IPS-15b (cell line): Measurements from ENCODE around the gene NRTN.
"Not testable (repeated sequence)": the region's sequence is repeated elsewhere in the genome, so short reads cannot be mapped to it uniquely, and the experiment has no call there.

Experiments
- H3K27me3 ChIP-seq: one replicate; pipeline ENCODE4 v1.6.1; 2013; ENCODE audit warnings: low read length; ENCODE audit not compliant: control insufficient read depth, insufficient read depth
- H3K36me3 ChIP-seq: one replicate; pipeline ENCODE4 v1.6.1; 2013; ENCODE audit warnings: low read length; ENCODE audit not compliant: control insufficient read depth, insufficient read depth
- H3K4me1 ChIP-seq: one replicate; pipeline ENCODE4 v1.6.1; 2013; ENCODE audit warnings: mild to moderate bottlenecking, low read length; ENCODE audit not compliant: control insufficient read depth, insufficient read depth
- H3K4me3 ChIP-seq: one replicate; pipeline ENCODE4 v1.5.1; 2013; ENCODE audit warnings: low read depth, low read length
- H3K9ac ChIP-seq: one replicate; pipeline ENCODE4 v1.6.1; 2013; ENCODE audit warnings: low read depth, mild to moderate bottlenecking, low read length
- H3K9me3 ChIP-seq: one replicate; pipeline ENCODE4 v1.6.1; 2013; ENCODE audit warnings: mild to moderate bottlenecking, low read length; ENCODE audit not compliant: control insufficient read depth, insufficient read depth

Gene NRTN

DNA sequence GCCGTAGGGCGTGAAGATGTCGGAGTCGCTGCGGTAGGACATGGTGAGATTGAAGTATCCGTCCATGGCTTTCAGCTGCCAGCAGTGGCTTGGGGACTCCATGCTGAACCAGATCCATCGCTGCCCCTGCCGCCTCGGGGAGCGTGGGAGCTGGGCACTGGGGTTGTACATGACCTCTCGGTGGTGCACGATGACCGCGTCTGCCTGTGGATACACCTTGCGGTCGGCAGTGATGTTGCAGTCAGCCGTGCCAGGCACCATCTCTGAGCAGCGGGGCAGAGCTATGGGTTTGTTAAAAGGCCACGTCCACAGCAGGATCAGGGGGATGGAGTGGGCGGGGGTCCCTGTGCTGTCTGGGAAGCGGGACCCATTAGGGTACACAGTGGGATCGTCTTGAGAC is 27.2 kb downstream of the NRTN start:
- no peaks in the 10 kb centered on the region for H3K9me3 ChIP-seq
- H3K27me3 ChIP-seq = no peaks in the 10 kb centered on the region
- H3K4me3 ChIP-seq = no peak overlapping the region
- no peaks in the 10 kb centered on the region for H3K36me3 ChIP-seq
- no peak overlapping the region for H3K9ac ChIP-seq
- peaks cover under 1% of the 10 kb centered on the region for H3K4me1 ChIP-seq

DNA sequence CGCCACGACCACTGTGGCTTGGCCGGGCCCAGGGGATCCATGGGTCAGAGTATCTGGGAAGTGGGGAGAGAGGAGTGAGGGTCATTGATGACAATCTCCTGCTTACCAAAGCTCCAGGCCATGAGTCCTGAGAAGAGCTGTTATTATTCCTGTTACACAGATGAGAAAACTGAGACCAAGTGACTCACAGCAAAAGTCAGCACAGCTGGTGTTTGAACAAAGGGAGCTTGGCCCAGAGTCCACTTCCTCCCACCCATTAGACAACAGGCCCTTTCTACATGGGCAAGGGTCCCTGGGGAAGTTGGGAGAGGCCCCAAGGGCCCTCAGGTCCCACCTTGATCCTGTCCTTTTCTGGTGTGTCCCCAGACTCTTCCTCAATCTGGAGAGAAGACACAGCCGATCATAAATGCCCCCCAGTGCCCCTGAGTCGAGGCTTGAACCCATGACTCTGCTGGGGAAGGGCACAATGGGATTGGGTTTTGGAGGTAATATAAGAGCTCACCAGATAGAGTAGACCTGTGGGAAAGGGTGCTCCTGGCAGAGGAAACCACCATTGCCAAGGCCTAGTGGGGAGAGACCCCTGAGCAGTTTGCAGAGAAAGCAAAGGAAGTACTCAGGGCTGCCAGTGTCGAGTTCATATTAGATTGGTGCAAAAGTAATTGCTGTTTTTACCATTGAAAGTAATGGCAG is 27.8 kb downstream of the NRTN start:
- Histone ChIP-seq H3K9ac (no peak overlapping the region), H3K27me3 (no peaks in the 10 kb centered on the region), H3K36me3 (no peaks in the 10 kb centered on the region)

DNA sequence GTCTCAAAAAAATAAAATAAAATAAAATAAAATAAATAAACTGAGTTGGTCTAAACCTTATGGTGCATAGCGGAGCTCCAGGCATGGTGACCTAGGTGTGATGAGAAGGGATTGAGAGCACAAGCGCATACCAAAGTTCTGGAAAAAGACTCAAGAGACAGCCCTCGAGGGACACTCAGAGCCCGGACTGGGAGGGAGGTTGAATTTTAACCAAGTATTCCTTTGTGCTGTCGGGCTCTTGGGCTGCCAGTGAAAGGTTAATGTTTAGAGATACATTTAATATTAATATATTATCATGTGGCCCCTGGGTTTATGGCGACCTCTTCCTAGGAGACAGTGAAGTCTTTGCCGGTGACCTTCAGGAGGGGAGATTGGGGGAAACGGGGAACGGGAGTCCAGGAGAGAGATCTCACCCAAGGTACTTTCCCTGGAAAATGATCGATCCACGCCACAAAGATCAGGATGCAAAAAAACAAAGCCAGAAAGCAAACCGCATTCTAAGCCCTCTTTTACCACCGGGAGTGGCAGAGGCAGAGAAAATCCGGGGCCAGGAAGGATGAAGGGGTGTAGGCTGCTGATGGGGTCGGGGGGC is 33.0 kb downstream of the NRTN start:
- Histone ChIP-seq H3K36me3 (no peaks in the 10 kb centered on the region), H3K9me3 (no peaks in the 10 kb centered on the region), H3K9ac (no peak overlapping the region)

More for the DNA sequence above, 27.8 kb downstream of the NRTN start:
- no peak overlapping the region for H3K4me3 ChIP-seq
- no peaks in the 10 kb centered on the region for H3K9me3 ChIP-seq
- H3K4me1 ChIP-seq = no peaks in the 10 kb centered on the region

DNA sequence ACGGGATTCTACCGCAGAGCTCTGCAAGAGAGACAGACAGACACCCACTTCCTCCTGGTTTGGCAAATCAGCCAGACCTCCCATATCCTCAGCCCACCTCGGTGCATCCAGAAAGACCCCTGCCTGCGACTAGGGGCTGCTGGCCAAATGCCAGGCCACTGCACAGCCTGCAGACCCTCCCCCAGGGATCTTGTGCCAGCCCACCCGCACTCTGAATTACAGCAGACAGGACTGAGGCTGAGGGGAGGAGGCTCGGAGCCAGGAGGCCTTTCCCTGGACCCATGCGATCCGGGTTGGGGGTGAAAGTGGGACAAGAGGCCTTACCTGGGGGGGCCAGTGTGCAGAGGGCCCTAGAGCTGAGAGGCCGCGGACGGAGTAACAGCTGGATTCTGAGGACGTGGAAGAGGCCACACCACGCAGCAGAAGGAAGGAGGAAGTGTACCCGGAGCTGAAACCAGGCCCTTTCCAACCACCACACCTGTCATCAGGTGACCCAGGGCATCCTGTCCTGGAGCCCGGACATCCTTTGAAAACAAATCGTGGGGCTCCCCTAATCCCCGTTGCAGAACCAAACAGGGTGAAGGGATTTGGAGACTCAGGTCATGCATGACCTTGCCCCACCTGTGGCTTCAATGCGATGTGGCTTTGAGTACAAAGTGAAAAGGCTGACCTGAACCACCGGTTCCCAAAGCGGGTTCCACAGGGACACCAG is 33.6 kb downstream of the NRTN start:
- no peaks in the 10 kb centered on the region for H3K36me3 ChIP-seq
- no peaks in the 10 kb centered on the region for H3K9me3 ChIP-seq
- H3K9ac ChIP-seq = no peak overlapping the region
- H3K4me3 ChIP-seq = no peak overlapping the region
- no peaks in the 10 kb centered on the region for H3K27me3 ChIP-seq
- H3K4me1 ChIP-seq = no peaks in the 10 kb centered on the region

More for the DNA sequence above, 33.0 kb downstream of the NRTN start:
- no peak overlapping the region for H3K4me3 ChIP-seq
- H3K27me3 ChIP-seq = no peaks in the 10 kb centered on the region
- H3K4me1 ChIP-seq = no peaks in the 10 kb centered on the region

DNA sequence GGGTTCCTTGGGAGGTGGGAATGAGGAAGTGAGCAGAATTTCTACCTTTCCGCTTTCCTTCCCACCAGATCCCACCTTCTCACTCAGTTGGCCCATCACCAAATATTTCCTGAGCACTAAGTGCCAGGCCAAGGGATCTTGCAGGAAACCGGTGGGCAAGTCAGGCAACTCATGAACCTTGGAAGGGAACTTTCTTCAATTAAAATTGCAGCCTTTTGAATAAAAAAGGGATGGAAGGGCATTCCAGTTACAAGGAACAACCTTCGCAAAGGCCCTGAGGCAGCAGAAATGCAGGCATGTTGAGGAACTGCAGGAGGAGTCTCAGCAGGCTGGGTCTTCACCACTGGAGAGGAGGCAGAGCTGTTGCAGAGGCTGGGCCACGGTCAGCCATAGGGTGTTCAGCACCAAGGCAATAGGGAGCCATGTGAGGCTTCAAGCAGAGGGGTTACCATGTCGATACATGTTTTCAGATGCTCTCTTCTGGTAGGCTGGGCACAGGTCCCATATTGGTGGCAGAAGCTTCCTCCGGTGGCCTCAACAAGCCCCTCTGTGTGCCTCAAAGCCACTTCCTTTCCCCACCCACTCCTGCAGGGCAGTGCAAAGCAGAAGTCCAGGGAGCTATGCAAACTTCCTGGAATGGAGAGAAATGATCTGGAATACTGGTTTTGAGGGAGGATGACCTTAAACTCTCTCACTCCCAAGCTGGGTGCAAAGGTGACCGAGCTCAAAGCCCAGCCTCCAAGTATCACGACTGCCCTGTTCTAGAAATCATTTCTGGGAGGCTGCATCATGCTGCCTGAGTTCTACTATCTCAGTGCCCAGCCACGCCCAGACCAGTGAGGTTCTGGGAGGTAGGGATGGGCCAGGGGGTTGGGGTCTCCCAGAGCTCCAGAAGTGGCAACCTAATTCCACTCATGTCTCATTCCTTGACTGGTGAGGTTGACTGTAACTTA is 34.5 kb downstream of the NRTN start, which contains the start of gene FUT6:
FUT6 (minus strand) TSS at position 638 of the 953 bp plus-strand sequence. CDS start 7,135 bp downstream, outside the sequence.
- no peaks in the 10 kb centered on the region for H3K36me3 ChIP-seq
- no peaks in the 10 kb centered on the region for H3K27me3 ChIP-seq
- H3K4me3 ChIP-seq = no peak within 1 kb of the TSS
- H3K9ac ChIP-seq = no peak within 1 kb of the TSS
- H3K4me1 ChIP-seq = no peaks in the 10 kb centered on the region
- no peaks in the 10 kb centered on the region for H3K9me3 ChIP-seq

DNA sequence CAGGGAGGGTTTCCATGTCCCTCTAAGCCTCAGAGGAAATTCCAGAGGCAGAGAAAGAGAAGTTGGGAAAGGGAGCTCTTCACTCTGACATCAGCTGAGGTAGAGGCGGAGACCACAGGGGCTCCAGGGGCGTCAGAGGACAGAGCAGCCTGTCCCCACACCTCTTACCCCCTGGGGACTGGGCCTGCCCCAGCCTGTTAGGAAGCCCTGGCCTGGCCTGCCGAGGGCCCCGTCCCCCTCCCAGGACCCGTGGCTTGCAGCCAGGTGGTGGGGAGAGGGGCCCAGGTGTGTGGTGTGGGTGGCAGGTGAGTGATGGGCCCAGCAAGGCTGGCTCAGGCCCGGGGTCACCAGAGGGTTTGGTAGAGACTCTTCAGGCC is 36.9 kb downstream of the NRTN start:
- not testable (repeated sequence) for H3K9ac ChIP-seq, H3K36me3 ChIP-seq, H3K9me3 ChIP-seq, H3K27me3 ChIP-seq, H3K4me3 ChIP-seq, H3K4me1 ChIP-seq

DNA sequence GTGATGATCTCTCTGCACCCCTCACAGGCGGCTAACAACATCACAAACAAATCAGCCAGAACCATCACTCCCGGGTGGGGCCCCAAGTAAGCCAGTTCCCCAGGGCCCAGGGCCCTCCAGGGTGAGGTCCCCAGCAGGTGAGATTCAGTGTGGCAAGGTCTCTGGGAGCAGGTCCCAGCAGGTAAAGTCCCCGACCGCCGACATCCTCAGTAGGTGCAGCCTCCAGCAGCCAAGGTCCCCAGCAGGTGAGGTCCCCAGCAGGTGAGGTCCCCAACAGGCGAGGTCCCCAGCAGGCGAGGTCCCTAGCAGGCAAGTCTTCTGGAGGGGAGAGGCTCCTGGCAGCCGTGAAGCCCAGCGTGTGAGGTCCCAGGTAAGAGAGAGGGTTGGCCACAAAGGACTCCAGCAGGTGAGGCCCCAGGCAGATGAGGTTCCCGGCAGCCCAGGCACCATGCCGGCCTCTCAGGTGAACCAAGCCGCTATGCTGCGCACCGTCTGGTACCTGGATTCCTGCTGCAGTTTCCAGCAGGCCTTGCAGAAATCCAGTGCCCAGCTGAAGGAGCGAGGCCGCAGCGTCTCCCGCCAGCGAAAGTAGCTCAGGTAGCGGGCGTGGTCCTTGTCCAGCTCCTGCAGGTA is 38.5 kb downstream of the NRTN start:
- Histone ChIP-seq H3K4me1 (no peaks in the 10 kb centered on the region), H3K9me3 (no peaks in the 10 kb centered on the region), H3K36me3 (no peaks in the 10 kb centered on the region), H3K9ac (no peak overlapping the region), H3K4me3 (no peak overlapping the region), H3K27me3 (no peaks in the 10 kb centered on the region)

DNA sequence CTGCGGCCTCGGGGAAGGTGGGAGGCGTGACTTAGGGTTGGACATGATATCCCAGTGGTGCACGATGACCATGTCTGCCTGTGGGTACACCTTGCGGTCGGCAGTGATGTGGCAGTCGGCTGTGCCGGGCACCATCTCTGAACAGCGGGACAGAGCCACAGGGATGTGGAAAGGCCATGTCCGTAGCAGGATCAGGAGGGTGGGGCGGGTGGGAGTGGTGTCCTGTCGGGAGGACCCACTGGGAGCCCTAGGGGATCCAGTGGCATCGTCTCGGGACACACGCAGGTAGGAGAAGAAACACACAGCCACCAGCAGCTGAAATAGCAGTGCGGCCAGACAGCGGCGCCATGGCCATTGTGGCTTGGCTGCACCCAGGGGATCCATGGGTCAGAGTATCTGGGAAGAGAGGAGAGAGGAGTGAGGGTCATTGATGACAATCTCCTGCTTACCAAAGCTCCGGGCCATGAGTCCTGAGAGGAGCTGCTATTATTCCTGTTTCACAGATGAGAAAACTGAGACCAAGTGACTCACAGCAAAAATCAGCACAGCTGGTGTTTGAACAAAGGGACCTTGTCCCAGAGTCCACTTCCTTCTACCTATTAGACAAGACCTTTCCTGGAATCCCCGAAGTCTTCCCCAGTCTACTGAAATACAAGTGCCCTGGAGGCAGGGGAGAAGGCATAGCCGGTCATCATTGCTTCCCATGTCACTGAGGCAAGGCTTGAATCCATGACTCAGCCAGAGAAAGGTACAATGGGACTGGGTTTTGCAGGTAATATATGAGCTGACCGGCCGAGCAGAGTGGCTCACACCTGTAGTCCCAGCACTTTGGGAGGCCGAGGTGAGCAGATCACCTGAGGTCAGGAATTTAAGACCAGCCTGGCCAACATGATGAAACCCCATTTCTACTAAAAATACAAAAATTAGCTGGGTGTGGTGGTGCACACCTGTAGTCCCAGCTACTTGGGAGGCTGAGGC is 39.9 kb downstream of the NRTN start:
- H3K9ac ChIP-seq = no peak overlapping the region
- H3K27me3 ChIP-seq = no peaks in the 10 kb centered on the region
- no peak overlapping the region for H3K4me3 ChIP-seq
- H3K36me3 ChIP-seq = no peaks in the 10 kb centered on the region
- H3K4me1 ChIP-seq = no peaks in the 10 kb centered on the region
- H3K9me3 ChIP-seq = no peaks in the 10 kb centered on the region

DNA sequence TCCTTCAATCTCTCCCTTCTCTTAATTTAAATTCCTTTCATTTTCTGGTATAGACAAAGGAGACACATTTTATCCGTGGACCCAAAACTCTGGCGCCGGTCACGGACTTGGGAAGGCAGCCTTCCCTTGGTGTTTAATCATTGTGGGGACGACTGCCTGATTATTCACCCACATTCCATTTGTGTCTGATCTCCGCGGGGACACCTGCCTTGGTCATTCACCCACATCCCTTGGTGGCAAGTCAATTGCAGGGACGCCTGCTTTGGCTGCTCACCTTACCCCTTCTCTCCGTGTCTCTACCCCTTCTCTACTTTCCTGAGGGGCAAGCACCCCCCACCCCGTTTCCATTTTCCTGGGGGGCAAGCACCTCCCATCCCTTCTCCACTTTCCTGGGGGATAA is 43.0 kb downstream of the NRTN start:
- not testable (repeated sequence) for H3K4me3 ChIP-seq, H3K9me3 ChIP-seq, H3K27me3 ChIP-seq, H3K9ac ChIP-seq, H3K36me3 ChIP-seq, H3K4me1 ChIP-seq

DNA sequence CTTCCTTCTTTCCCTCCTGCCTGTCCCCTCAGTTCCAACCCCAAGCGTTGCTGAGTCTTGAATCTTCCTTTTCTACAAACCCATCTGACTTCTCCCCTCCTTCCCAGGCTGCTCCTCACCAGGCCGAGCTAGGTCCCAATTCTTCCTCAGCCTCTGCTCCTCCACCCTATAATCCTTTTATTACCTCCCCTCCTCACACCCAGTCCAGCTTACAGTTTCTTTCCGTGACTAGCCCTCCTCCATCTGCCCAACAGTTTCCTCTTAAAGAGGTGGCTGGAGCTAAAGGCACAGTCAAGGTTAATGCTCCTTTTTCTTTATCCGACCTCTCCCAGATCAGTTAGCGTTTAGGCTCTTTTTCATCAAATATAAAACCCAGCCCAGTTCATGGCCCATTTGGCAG is 43.8 kb downstream of the NRTN start:
- not testable (repeated sequence) for H3K4me1 ChIP-seq, H3K4me3 ChIP-seq

More for the DNA sequence above, 43.8 kb downstream of the NRTN start:
- not testable (repeated sequence) for H3K36me3 ChIP-seq, H3K9ac ChIP-seq, H3K27me3 ChIP-seq, H3K9me3 ChIP-seq
